Measurements from ENCODE around the gene UBA6. TPM values are rescaled to one million over a fixed set of nuclear protein-coding genes. Genes with fewer than 3 reads are reported as not detected.

The UBA6 gene
- total and polyA plus RNA-seq, 2 donors (not counting 1 experiment from before 2014, with no cell fraction given), result 90.0 to 92.8 TPM

- H3K9ac ChIP-seq (ENCODE audit: insufficient read depth, low read length), result no peak overlapping the region
- H3K4me3 ChIP-seq (replicated peaks in 1 of 4; ENCODE audit: control extremely low read depth in 1 of 4, insufficient read depth in 1 of 4, low read depth in 3 of 4, low read length in 4 of 4), result no peak overlapping the region
- H3K27me3 ChIP-seq (ENCODE audit: control insufficient read depth, insufficient read depth, low read length), result no peaks in the 10 kb centered on the region
- no peaks in the 10 kb centered on the region for H4K20me1 ChIP-seq (ENCODE audit: control insufficient read depth, extremely low read depth, insufficient read depth, low read length)
- TF ChIP-seq EZH2 (IDR thresholded peaks at IDR 0.05; ENCODE audit: low read length, missing control alignments), result no peak
- TF ChIP-seq, protein P1, sequence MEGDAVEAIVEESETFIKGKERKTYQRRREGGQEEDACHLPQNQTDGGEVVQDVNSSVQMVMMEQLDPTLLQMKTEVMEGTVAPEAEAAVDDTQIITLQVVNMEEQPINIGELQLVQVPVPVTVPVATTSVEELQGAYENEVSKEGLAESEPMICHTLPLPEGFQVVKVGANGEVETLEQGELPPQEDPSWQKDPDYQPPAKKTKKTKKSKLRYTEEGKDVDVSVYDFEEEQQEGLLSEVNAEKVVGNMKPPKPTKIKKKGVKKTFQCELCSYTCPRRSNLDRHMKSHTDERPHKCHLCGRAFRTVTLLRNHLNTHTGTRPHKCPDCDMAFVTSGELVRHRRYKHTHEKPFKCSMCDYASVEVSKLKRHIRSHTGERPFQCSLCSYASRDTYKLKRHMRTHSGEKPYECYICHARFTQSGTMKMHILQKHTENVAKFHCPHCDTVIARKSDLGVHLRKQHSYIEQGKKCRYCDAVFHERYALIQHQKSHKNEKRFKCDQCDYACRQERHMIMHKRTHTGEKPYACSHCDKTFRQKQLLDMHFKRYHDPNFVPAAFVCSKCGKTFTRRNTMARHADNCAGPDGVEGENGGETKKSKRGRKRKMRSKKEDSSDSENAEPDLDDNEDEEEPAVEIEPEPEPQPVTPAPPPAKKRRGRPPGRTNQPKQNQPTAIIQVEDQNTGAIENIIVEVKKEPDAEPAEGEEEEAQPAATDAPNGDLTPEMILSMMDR (conservative IDR thresholded peaks at IDR 0.05 in 1 of 2, IDR thresholded peaks at IDR 0.05 in 1 of 2; ENCODE audit: low read depth in 1 of 2, low read length in 2 of 2), result no peak
- no peak overlapping the region for H3K4me2 ChIP-seq (ENCODE audit: extremely low read depth, insufficient read depth, low read length)
- DNase-seq (ENCODE audit: low read depth in 2 of 2), result no peak
- H3K27ac ChIP-seq (ENCODE audit: insufficient read depth, low read length), result no peak overlapping the region
- no peaks in the 10 kb centered on the region for H3K4me1 ChIP-seq (ENCODE audit: control insufficient read depth, extremely low read depth, insufficient read depth, low read length)
- H3K79me2 ChIP-seq (ENCODE audit: control insufficient read depth, insufficient read depth, low read length), result peaks cover 32% of the 10 kb centered on the region
- no peak overlapping the region for H2AFZ ChIP-seq (ENCODE audit: low read length)
- H3K9me3 ChIP-seq (ENCODE audit: control insufficient read depth, insufficient read depth, low read depth, low read length), result no peaks in the 10 kb centered on the region
- no peaks in the 10 kb centered on the region for H3K36me3 ChIP-seq (ENCODE audit: control insufficient read depth, insufficient read depth, low read length)
These were observed 6.3 kb downstream of the UBA6 start for GRCh38 chr4:67694662-67695061.

DNA sequence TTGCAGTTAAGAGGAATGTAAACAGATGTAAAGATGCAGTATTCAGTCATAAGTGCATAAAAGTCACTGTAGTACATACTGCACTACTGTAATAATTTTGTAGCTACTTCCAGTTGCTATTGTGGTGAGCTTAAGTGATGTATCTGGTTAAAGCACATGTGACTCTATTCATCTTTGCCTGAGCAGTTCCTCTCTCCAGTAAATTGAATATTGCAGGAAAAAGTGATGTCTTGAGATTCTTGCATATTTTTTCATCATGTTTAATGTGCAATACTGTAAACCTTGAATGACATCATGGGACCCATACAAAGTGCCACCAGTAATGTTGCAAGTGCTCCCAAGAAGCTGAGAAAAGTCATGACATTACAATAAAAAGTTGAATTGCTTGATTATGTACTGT is 9.6 kb downstream of the UBA6 start:
- no peak for DNase-seq (ENCODE audit: low read depth in 2 of 2)

DNA sequence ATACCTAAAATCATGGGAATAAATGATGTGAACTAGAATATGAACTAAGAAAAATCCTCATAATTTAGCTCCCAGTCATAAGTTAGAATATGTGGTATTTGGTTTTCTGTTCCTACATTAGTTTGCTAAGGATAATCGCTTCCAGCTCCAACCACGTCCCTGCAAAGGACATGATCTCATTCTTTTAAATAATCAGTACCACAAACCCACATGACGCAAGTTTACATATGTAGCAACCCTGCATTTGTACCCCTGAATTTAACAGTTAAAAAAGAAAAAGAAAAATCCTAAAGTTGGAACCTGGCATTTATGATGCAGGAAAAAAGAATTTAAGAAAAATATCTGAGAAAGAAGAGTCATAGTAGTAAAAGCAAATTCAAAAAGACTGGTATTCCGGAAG is 13.3 kb downstream of the UBA6 start:
- Histone ChIP-seq H3K4me3 (replicated peaks in 1 of 4; ENCODE audit: control extremely low read depth in 1 of 4, insufficient read depth in 1 of 4, low read depth in 3 of 4, low read length in 4 of 4) (no peak overlapping the region), H3K4me2 (ENCODE audit: extremely low read depth, insufficient read depth, low read length) (peak overlapping the region; percentile 27), H3K79me2 (ENCODE audit: control insufficient read depth, insufficient read depth, low read length) (peaks cover 14% of the 10 kb centered on the region), H3K27ac (ENCODE audit: insufficient read depth, low read length) (peak overlapping the region; percentile 4), H3K36me3 (ENCODE audit: control insufficient read depth, insufficient read depth, low read length) (no peaks in the 10 kb centered on the region), H3K9me3 (ENCODE audit: control insufficient read depth, insufficient read depth, low read depth, low read length) (no peaks in the 10 kb centered on the region), H4K20me1 (ENCODE audit: control insufficient read depth, extremely low read depth, insufficient read depth, low read length) (no peaks in the 10 kb centered on the region), H3K27me3 (ENCODE audit: control insufficient read depth, insufficient read depth, low read length) (no peaks in the 10 kb centered on the region), H2AFZ (ENCODE audit: low read length) (no peak overlapping the region), H3K9ac (ENCODE audit: insufficient read depth, low read length) (no peak overlapping the region), H3K4me1 (ENCODE audit: control insufficient read depth, extremely low read depth, insufficient read depth, low read length) (peaks cover 5% of the 10 kb centered on the region)
- peak; percentile 8 to 47 for DNase-seq (ENCODE audit: low read depth in 2 of 2)
- TF ChIP-seq, protein P1 (conservative IDR thresholded peaks at IDR 0.05 in 1 of 2, IDR thresholded peaks at IDR 0.05 in 1 of 2; ENCODE audit: low read depth in 1 of 2, low read length in 2 of 2), result no peak
- TF ChIP-seq EZH2 (IDR thresholded peaks at IDR 0.05; ENCODE audit: low read length, missing control alignments), result no peak

More for the DNA sequence above, 9.6 kb downstream of the UBA6 start:
- H3K4me1 ChIP-seq (ENCODE audit: control insufficient read depth, extremely low read depth, insufficient read depth, low read length), result no peaks in the 10 kb centered on the region
- no peaks in the 10 kb centered on the region for H3K9me3 ChIP-seq (ENCODE audit: control insufficient read depth, insufficient read depth, low read depth, low read length)
- H3K27ac ChIP-seq (ENCODE audit: insufficient read depth, low read length), result no peak overlapping the region
- H3K9ac ChIP-seq (ENCODE audit: insufficient read depth, low read length), result no peak overlapping the region
- no peak overlapping the region for H2AFZ ChIP-seq (ENCODE audit: low read length)
- H3K36me3 ChIP-seq (ENCODE audit: control insufficient read depth, insufficient read depth, low read length), result no peaks in the 10 kb centered on the region
- no peak overlapping the region for H3K4me2 ChIP-seq (ENCODE audit: extremely low read depth, insufficient read depth, low read length)
- TF ChIP-seq, protein P1 (conservative IDR thresholded peaks at IDR 0.05 in 1 of 2, IDR thresholded peaks at IDR 0.05 in 1 of 2; ENCODE audit: low read depth in 1 of 2, low read length in 2 of 2), result no peak
- TF ChIP-seq EZH2 (IDR thresholded peaks at IDR 0.05; ENCODE audit: low read length, missing control alignments), result no peak
- H3K4me3 ChIP-seq (replicated peaks in 1 of 4; ENCODE audit: control extremely low read depth in 1 of 4, insufficient read depth in 1 of 4, low read depth in 3 of 4, low read length in 4 of 4), result no peak overlapping the region
- peaks cover 11% of the 10 kb centered on the region for H3K79me2 ChIP-seq (ENCODE audit: control insufficient read depth, insufficient read depth, low read length)
- H3K27me3 ChIP-seq (ENCODE audit: control insufficient read depth, insufficient read depth, low read length), result no peaks in the 10 kb centered on the region
- no peaks in the 10 kb centered on the region for H4K20me1 ChIP-seq (ENCODE audit: control insufficient read depth, extremely low read depth, insufficient read depth, low read length)
